Ascending aorta (tissue), 2 donors: ENCODE measurements around the gene LLGL2. TPM values are rescaled to one million over a fixed set of nuclear protein-coding genes. Genes with fewer than 3 reads are reported as not detected.

Experiments used
- DNase-seq, 2 donors: peaks; one replicate each; pipeline ENCODE4 v3.0.0-alpha.2; 2019; ENCODE audit warnings: low spot score in 2 of 2
- H3K27ac ChIP-seq, 2 donors: fragments of 200-600 bp; sonication (generic); one replicate each; pipeline ENCODE4 v1.5.1; 2016 to 2017; ENCODE audit warnings: mild to moderate bottlenecking in 1 of 2
- H3K27me3 ChIP-seq: fragments of 200-600 bp; sonication (generic); one replicate; pipeline ENCODE4 v1.5.1; 2017
- H3K36me3 ChIP-seq, 2 donors: fragments of 200-600 bp; sonication (generic); one replicate each; pipeline ENCODE4 v1.5.1; 2016
- H3K4me1 ChIP-seq, 2 donors: fragments of 200-600 bp; sonication (generic); one replicate each; pipeline ENCODE4 v1.5.1; 2016 to 2017; ENCODE audit warnings: mild to moderate bottlenecking in 1 of 2
- H3K4me3 ChIP-seq, 2 donors: fragments of 200-600 bp; sonication (generic); one replicate each; pipeline ENCODE4 v1.5.1; 2016 to 2017; ENCODE audit warnings: mild to moderate bottlenecking in 1 of 2
- H3K9me3 ChIP-seq, 2 donors: fragments of 200-600 bp; sonication (generic); one replicate each; pipeline ENCODE4 v1.5.1; 2016
- CTCF ChIP-seq, 3 experiments: fragments of 200-600 bp in 2 of 3; fragments of 450-650 bp in 1 of 3; sonication (generic) in 2 of 3; IDR thresholded peaks; one replicate each; pipeline ENCODE4 v1.5.1; 2016 to 2019; ENCODE audit warnings: antibody characterized with exemption in 3 of 3, mild to moderate bottlenecking in 1 of 3, moderate library complexity in 1 of 3
- intact Hi-C: fragments of 100-400 bp; cut with DNase I; formaldehyde crosslinking; loops from one replicate; pipeline ENCODE4 v1.15.1; 2023
- total RNA-seq: library from RNA; depleted of rRNA; stranded (reverse); fragments of >200 nt; gene quantifications from one replicate; pipeline ENCODE4 v1.1.0, GENCODE V29; 2016

LLGL2 gene
- total RNA-seq, 1 donor from 2014 or later: 41.8 TPM

- Histone ChIP-seq H3K27me3 (no peaks in the 10 kb centered on the region), H3K9me3 (no peaks in the 10 kb centered on the region), H3K27ac (peak overlapping the region; percentile 57 to 60), H3K4me3 (peak overlapping the region; percentile 71 to 77), H3K4me1 (peaks cover 4 to 11% of the 10 kb centered on the region in 2 donors), H3K36me3 (peaks cover 0 to 12% of the 10 kb centered on the region in 2 donors)
- TF ChIP-seq CTCF (IDR thresholded peaks at IDR 0.05): no peak
- intact Hi-C loops: loop anchor here (2.0 kb wide), 1 partner anchor 98 kb away; no protein-coding TSS in a partner anchor
- no peak for DNase-seq
These were observed 1.1 kb upstream of the LLGL2 start for GRCh38 chr17:75524269-75524969.

GRCh38 chr17:75525806-75526554 lies 483 bp downstream of the LLGL2 start:
- no peak for DNase-seq
- Histone ChIP-seq H3K4me3 (peak overlapping the region; percentile 71 to 77), H3K36me3 (peaks cover 0 to 7% of the 10 kb centered on the region in 2 donors), H3K27ac (no peak overlapping the region), H3K4me1 (peaks cover 4 to 11% of the 10 kb centered on the region in 2 donors), H3K9me3 (no peaks in the 10 kb centered on the region), H3K27me3 (no peaks in the 10 kb centered on the region)
- intact Hi-C loops: loop anchor here (1.0 to 2.0 kb wide), 2 partner anchors 63 to 99 kb away; no protein-coding TSS in a partner anchor
- no peak for TF ChIP-seq CTCF (IDR thresholded peaks at IDR 0.05)

- Histone ChIP-seq H3K27ac (no peak overlapping the region), H3K4me3 (peak overlapping the region; percentile 71 to 77), H3K36me3 (peaks cover 0 to 4% of the 10 kb centered on the region in 2 donors), H3K27me3 (no peaks in the 10 kb centered on the region), H3K4me1 (peaks cover 4 to 11% of the 10 kb centered on the region in 2 donors), H3K9me3 (no peaks in the 10 kb centered on the region)
- DNase-seq: no peak
- TF ChIP-seq CTCF (IDR thresholded peaks at IDR 0.05): no peak
- intact Hi-C loops: no loop called here
These were observed 1.2 kb downstream of the LLGL2 start for GRCh38 chr17:75526555-75527270.

GRCh38 chr17:75530837-75531720 lies 5.6 kb downstream of the LLGL2 start:
- Histone ChIP-seq H3K9me3 (no peaks in the 10 kb centered on the region), H3K4me1 (peaks cover 0 to 4% of the 10 kb centered on the region in 2 donors), H3K4me3 (no peak overlapping the region), H3K27me3 (no peaks in the 10 kb centered on the region), H3K27ac (no peak overlapping the region), H3K36me3 (peaks cover 0 to 2% of the 10 kb centered on the region in 2 donors)
- no peak for DNase-seq
- no peak for TF ChIP-seq CTCF (IDR thresholded peaks at IDR 0.05)
- intact Hi-C loops: no loop called here

GRCh38 chr17:75531721-75532072 lies 6.2 kb downstream of the LLGL2 start:
- no peak for DNase-seq
- no peaks in the 10 kb centered on the region for H3K9me3 ChIP-seq
- H3K36me3 ChIP-seq: peaks cover 0 to 2% of the 10 kb centered on the region in 2 donors
- no peak overlapping the region for H3K4me3 ChIP-seq
- no peaks in the 10 kb centered on the region for H3K4me1 ChIP-seq
- intact Hi-C loops: no loop called here
- H3K27me3 ChIP-seq: no peaks in the 10 kb centered on the region
- TF ChIP-seq CTCF (IDR thresholded peaks at IDR 0.05): no peak
- H3K27ac ChIP-seq: no peak overlapping the region
